SK-MEL-5 (cell line): Measurements from ENCODE around the gene SOX5. TPM values are rescaled to one million over a fixed set of nuclear protein-coding genes. Genes with fewer than 3 reads are reported as not detected.
A peak's percentile ranks its signal among the peaks of the same experiment; 100 is the strongest.
"Not testable (repeated sequence)": the region's sequence is repeated elsewhere in the genome, so short reads cannot be mapped to it uniquely, and the experiment has no call there.

ENCODE experiments used
- DNase-seq: peaks from one replicate; pipeline ENCODE4 v3.0.0-alpha.2; 2016; ENCODE audit warnings: low read depth, low spot score
- in situ Hi-C: cut with HindIII; loops from 2 replicates; pipeline ENCODE4 v1.10.0; 2016; ENCODE audit warnings: low sequenced_read_pairs, high pct_unique_total_duplicates, low pct_unique_long_range_greater_than_20kb
- total RNA-seq: library from RNA; depleted of rRNA; stranded (reverse); fragments of >200 nt; shearing (Covaris generic); gene quantifications from 2 replicates; pipeline ENCODE4 v1.2.3, GENCODE V29; 2014

SOX5 gene
- total RNA-seq, 1 experiment from 2014 or later: 10.4 TPM

DNA sequence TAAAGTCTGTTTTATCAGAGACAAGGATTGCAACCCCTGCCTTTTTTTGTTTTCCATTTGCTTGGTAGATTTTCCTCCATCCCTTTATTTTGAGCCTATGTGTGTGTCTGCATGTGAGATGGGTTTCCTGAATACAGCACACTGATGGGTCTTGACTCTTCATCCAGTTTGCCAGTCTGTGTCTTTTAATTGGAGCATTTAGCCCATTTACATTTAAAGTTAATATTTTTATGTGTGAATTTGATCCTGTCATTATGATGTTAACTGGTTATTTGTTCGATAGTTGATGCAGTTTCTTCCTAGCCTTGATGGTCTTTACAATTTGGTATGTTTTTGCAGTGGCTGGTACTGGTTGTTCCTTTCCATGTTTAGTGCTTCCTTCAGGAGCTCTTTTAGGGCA, 430.0 kb downstream of the SOX5 start:
- DNase-seq, in situ Hi-C loops: not testable (repeated sequence)

DNA sequence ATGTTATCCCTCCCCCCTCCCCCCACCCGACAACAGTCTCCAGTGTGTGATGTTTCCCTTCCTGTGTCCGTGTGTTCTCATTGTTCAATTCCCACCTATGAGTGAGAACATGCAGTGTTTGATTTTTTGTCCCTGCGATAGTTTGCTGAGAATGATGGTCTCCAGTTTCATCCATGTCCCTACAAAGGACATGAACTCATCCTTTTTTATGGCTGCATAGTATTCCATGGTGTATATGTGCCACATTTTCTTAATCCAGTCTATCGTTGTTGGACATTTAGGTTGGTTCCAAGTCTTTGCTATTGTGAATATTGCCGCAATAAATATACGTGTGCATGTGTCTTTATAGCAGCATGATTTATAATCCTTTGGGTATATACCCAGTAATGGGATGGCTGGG, 433.7 kb downstream of the SOX5 start:
- in situ Hi-C loops, DNase-seq: not testable (repeated sequence)

DNA sequence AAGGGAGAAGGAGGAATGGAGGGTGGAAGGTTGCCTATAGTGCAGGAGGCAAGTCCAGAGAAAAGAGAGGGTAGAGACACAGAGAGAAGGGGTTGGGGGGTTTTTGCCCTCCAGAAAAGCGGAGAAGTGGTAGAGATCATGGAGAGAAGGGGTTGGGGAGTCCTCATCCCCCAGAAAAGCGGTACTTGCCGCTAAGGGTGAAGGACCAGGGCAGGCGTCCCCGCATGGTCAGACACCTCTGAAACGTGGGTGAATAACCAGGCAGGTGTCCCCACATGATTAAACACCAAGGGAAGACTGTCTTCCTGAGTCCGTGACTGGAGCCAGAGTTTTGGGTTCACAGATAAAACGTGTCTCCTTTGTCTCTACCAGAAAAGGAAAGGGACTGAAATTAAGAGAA, 439.0 kb downstream of the SOX5 start:
- in situ Hi-C loops: no loop called here
- no peak for DNase-seq

DNA sequence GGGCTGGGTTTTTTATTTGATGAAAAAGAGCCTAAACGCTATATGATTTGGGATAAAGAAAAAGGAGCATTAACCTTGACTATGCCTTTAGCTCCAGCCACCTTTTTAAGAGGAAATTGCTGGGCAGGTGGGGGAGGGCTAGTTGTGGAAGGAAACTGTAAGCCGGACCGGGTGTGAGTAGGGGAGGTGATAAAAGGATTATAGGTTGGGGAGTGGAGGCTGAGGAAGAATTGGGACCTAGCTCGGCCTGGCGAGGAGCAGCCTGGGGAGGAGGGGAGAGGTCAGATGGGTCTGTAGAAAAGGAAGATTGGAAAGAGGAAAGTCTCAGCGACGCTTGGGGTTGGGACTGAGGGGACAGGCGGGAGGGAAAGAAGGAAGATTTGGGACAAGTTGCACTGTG, 439.6 kb downstream of the SOX5 start:
- DNase-seq, in situ Hi-C loops: not testable (repeated sequence)

DNA sequence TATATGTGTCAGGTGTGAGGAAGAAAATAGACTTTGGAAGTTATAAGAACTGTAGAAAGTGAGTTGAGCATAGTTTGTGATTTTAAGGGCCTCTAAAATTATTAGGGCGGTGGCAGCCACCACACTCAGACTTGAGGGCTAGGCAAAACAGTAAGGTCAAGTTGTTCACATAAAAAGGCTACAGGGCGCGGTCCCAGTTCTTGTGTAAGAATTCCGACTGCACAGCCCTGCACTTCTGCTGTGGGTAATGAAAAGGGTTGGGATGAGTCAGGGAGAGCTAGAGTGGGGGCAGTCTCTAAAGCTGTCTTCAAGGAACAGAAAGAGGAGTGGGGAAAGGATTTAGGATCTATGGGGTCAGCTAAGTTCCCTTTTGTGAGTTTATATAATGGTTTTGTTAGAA, 441.7 kb downstream of the SOX5 start:
- in situ Hi-C loops, DNase-seq: not testable (repeated sequence)

DNA sequence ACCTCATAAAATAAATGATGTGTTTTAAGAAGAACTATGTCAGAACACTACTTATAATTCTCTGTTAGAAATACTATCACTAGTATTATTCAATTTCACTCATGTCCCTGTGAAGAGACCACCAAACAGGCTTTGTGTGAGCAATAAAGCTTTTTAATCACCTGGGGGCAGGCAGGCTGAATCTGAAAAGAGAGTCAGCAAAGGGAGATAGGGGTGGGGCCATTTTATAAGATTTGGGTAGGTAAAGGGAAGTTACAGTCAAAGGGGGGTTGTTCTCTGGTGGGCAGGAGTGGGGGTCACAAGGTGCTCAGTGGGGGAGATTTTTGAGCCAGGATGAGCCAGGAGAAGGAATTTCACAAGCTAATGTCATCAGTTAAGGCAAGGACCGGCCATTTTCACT, 443.7 kb downstream of the SOX5 start:
- DNase-seq, in situ Hi-C loops: not testable (repeated sequence)

DNA sequence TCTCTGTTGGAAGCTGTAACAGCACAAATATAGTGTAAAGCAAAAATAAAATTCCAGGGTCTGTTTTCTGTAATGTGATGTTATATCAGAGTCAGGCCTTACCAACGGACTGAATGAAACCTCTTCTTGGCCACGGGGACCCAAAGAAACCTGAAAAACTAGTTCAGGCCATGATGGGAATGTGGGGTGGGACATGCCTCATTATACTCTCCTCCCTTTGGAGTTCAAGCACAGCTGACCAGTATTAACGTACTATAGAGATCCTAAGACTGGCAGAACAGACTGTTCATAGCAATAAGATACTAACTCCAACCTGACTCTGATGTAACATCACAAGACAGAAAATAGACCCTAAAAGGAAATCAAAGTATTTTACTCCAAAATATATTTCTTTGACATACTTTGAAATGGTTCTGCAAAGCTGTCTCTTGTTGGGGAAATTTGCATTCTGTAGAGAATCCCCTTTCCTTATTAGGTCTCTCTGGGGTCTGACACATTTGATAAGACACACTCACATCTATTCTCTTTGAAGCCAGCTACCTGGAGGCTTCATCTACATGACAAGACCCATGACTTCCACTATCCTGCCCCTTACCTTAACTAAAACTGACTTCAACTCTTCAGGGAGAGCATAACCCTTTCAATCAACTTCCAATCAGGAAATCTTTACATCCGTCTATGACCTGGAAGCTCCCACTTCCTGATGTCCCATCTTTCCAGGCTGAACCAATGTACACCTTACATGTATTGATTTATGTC, 444.6 kb downstream of the SOX5 start:
- no peak for DNase-seq
- in situ Hi-C loops: no loop called here

DNA sequence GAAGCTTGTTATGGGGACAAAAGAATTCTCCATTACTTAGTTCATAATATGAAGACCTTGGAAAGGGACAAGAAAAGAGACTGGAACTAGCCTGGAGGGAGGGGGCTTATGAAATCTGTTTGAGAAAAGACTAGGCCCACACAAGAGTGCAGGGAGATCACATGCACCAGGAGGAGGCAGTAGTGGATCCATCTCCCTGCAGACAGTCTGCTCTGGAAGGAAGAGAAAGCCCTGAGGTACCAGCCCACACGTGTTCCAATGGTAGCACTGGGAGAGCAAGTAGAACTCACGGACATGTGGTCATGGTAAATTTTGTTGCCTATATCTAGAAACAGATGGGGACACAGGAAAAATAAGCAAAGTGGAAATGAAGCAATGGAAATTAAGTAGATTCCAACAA, 445.4 kb downstream of the SOX5 start:
- DNase-seq: peak; percentile 55
- in situ Hi-C loops: no loop called here

DNA sequence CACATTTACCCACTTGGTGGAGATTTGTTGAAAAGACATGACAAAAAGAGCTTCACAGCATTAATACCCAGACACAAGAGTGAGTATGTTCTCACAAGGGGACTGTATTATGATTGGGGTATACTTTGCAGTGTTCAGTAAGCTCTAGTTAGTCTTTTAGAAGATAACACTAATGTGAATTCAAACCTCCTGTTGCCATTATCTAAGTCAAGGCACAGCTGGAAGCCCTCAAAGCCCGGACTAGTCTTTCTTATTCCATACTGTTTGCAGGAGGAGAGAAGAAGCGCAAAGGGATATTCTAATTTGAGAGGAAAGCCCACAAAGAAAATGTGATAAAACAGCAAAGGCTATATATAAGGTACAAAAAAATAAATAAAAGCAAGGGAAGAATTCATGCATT, 445.9 kb downstream of the SOX5 start:
- in situ Hi-C loops: no loop called here
- no peak for DNase-seq

DNA sequence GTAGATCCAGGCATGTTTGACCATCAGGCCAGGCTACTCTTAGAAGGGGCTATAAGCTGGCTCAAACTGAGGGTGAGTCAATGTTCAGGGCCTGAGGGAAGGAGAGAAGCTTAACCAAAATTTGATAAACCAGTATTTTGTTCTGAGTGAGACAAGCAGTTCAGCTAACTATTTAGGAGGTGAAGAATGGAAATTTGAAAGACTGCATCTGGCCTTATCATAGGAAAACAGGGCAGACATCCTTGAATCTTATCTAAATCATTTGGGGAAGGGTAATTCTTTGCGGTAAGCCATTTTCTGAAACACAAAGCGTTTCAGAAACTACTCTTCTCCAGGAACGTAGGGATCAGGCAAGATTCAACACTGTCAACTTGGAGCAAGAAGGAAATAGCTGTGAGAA, 447.2 kb downstream of the SOX5 start:
- in situ Hi-C loops: no loop called here
- DNase-seq: no peak

DNA sequence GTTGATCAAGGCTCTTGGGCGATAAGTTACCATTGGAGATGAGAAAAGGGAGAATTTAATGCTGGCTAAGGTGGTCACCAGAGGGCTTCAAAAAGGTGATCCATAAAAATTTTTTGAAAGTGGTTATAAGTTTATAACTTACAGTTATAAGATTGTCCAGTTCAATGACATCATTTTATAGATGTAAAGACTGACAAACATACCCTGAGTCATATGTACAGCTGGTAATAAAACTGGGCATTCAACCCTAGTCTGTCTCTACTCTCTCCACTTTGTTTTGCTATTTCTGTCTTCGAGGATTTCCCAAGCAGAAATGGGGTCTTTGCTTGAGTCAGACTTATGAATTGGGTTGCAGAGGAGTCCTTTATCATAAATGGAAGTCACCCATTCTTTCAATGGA, 454.0 kb downstream of the SOX5 start:
- no peak for DNase-seq
- in situ Hi-C loops: no loop called here

DNA sequence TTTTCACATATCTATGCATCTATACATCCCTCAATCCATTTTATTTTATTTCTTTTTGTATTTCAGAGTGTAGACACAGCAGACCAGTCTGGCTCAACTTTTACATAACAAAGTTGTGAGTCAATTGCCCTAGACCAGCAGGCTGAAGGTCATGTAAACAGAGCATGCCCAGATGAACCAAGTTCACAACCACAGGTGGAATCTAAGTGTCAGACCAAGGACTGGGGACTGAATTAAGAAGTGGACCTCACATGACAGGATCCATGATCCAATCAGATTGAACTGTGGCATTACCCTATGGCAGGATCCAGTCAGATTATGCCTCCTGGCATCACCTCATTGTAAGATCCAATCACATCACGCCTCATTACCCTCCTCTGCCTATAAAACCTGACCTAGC, 455.8 kb downstream of the SOX5 start:
- in situ Hi-C loops: no loop called here

DNA sequence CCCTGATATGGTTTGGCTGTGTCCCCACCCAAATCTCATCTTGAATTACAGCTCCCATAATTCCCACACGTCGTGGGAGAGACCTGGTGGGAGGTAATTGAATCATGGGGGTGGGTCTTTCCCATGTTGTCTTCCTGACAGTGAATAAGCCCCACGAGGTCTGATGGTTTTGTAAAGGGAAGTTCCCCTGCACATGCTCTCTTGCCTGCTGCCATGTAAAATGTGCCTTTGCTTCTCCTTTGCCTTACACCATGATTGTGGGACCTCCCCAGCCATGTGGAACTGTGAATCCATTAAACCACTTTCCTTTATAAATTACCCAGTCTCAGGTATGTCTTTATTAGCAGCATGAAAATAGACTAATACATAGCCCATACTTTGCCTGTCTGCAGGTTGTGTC, 458.4 kb downstream of the SOX5 start:
- in situ Hi-C loops: not testable (repeated sequence)

More for the DNA sequence above, 455.8 kb downstream of the SOX5 start:
- DNase-seq: peak; percentile 13

DNA sequence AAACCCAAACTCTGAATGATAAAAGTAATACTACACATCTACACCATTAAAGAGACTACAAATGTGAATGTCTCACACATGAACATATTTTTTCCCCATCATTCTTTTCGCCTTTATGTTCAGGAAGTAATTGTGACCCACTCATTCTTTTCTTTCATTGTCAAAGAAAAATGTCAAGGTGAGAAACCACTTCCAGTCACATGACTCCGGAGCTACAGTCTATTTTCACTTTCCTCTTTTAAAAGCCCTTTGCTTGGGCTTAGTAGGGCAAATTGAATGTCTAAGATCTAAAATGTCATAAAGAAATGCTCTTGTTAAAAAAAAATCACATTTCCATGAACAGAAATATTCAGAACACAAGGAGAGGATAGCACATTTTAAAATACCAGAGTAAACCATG, 461.3 kb downstream of the SOX5 start:
- DNase-seq: no peak
- in situ Hi-C loops: no loop called here

More for the DNA sequence above, 458.4 kb downstream of the SOX5 start:
- not testable (repeated sequence) for DNase-seq

DNA sequence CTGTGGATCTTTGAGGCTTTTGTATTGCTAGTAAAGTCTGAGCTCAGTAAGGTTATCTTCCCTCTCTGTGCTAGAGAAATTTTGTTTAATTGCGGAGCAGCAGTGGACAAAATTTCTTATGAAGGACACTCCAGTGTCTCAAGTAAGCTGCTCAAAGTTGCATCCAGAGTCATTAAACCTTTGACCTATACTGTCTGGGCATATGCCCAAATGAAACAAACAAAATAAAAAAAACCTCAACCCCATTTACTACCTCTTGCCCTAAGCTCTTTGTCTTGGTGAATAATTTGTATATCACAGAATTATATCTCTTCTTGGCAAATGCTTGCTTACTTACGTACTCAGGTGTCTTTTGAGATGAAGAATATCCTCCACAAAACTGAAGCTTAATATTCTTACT, 465.2 kb downstream of the SOX5 start:
- in situ Hi-C loops: no loop called here
- DNase-seq: no peak

DNA sequence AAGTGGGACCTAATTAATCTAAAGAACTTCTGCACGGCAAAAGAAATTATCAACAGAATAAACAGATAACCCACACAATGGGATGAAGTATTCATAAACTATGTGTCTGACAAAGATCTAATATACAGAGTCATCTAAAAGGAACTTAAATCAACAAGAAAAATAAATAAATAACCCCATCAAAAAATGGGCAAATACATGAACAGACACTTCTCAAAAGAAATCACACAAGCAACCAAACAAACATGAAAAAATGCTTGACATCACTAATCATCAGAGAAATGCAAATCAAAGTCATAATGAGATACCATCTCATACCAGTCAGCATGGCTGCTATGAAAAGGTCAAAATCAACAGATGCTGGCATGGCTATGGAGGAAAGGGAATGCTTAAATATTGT, 466.9 kb downstream of the SOX5 start:
- in situ Hi-C loops: no loop called here
- no peak for DNase-seq
